HL-60 (cell line): ENCODE results near the gene KCTD15.

Experiments
- DNase-seq, 2 experiments: peaks; one replicate each; pipeline ENCODE4 v3.0.0-alpha.2; 2010 to 2020; ENCODE audit warnings: low read depth in 1 of 2, low spot score in 1 of 2
- H3K27ac ChIP-seq: fragments of 250-450 bp; sonication (Bioruptor Pico); replicated peaks from 2 replicates; pipeline ENCODE4 v1.5.1; 2020; ENCODE audit warnings: mild to moderate bottlenecking, moderate library complexity
- H3K27me3 ChIP-seq: fragments of 250-450 bp; sonication (Bioruptor Pico); 2 replicates; pipeline ENCODE4 v1.5.1; 2021; ENCODE audit warnings: mild to moderate bottlenecking, moderate library complexity; ENCODE audit not compliant: insufficient read depth, poor library complexity, severe bottlenecking
- H3K4me3 ChIP-seq: replicated peaks from 2 replicates; pipeline ENCODE4 v1.5.1; 2011; ENCODE audit warnings: mild to moderate bottlenecking, control low read depth, low read length; ENCODE audit not compliant: insufficient read depth
- GABPA ChIP-seq: IDR thresholded peaks from 2 replicates; pipeline ENCODE4 v1.6.1; 2012; ENCODE audit warnings: low read depth
- POLR2AphosphoS5 ChIP-seq: IDR thresholded peaks from 2 replicates; pipeline ENCODE4 v1.6.1; 2012; ENCODE audit warnings: low read depth
- REST ChIP-seq: IDR thresholded peaks from 2 replicates; pipeline ENCODE4 v1.6.1; 2012; ENCODE audit warnings: low read depth; ENCODE audit not compliant: insufficient replicate concordance
- SPI1 ChIP-seq: IDR thresholded peaks from 2 replicates; pipeline ENCODE4 v1.6.1; 2012; ENCODE audit warnings: low read depth, mild to moderate bottlenecking, borderline replicate concordance
- TF ChIP-seq, protein P1 (sequence below): IDR thresholded peaks from one replicate; pipeline ENCODE4 v1.5.1; 2011; ENCODE audit warnings: low read length, control low read depth, inconsistent platforms; ENCODE audit not compliant: insufficient read depth

KCTD15 gene

DNA sequence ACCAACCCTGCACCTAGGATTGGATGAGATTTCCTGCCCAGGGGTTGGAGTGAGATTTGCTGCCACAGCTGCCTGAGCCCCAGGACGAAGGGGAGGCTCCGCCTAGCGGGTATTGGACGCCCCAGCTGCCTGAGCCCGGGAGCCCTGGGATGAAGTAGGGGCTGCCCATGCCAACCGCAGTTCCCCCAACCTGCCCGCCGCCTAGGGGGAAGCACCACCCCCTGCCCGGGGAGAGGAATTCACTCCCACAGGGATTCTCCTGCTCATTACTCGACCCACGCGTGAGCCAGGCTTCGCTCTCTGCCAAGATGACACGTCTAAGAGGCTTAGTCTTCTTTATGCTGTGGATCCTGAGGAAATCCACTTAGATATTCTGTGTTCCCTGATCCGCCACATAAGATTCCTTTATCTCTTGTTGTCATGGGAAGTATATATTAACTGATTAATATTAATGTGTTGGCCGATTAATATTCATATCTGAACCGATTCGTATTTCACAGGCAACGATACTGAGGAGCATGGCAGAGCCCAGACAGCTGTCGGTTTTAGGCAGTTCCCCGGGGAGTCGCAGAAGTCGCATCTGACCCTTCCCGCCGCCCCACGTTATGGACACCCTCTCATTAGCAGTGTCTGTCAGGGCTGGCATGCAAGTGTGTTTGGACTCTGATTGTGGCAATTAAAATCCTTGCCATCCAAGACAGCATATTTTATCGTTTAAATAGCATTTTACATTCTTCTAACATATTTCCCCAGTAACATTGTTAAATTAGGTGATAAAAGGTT is 44.5 kb upstream of the KCTD15 start:
- Histone ChIP-seq H3K4me3 (no peak overlapping the region), H3K27ac (no peak overlapping the region), H3K27me3 (no peaks in the 10 kb centered on the region)
- no peak for DNase-seq
- no peak for TF ChIP-seq POLR2AphosphoS5
- TF ChIP-seq SPI1, result no peak
- no peak for TF ChIP-seq REST
- no peak for TF ChIP-seq GABPA
- TF ChIP-seq, protein P1, sequence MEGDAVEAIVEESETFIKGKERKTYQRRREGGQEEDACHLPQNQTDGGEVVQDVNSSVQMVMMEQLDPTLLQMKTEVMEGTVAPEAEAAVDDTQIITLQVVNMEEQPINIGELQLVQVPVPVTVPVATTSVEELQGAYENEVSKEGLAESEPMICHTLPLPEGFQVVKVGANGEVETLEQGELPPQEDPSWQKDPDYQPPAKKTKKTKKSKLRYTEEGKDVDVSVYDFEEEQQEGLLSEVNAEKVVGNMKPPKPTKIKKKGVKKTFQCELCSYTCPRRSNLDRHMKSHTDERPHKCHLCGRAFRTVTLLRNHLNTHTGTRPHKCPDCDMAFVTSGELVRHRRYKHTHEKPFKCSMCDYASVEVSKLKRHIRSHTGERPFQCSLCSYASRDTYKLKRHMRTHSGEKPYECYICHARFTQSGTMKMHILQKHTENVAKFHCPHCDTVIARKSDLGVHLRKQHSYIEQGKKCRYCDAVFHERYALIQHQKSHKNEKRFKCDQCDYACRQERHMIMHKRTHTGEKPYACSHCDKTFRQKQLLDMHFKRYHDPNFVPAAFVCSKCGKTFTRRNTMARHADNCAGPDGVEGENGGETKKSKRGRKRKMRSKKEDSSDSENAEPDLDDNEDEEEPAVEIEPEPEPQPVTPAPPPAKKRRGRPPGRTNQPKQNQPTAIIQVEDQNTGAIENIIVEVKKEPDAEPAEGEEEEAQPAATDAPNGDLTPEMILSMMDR, result no peak

GRCh38 chr19:33752945-33753344 is 43.7 kb upstream of the KCTD15 start:
- no peak for TF ChIP-seq SPI1
- TF ChIP-seq, protein P1, result no peak
- no peak for TF ChIP-seq GABPA
- no peak for TF ChIP-seq REST
- no peak for TF ChIP-seq POLR2AphosphoS5
- DNase-seq, result no peak
- no peak overlapping the region for H3K27ac ChIP-seq
- H3K4me3 ChIP-seq, result no peak overlapping the region
- H3K27me3 ChIP-seq, result no peaks in the 10 kb centered on the region

DNA sequence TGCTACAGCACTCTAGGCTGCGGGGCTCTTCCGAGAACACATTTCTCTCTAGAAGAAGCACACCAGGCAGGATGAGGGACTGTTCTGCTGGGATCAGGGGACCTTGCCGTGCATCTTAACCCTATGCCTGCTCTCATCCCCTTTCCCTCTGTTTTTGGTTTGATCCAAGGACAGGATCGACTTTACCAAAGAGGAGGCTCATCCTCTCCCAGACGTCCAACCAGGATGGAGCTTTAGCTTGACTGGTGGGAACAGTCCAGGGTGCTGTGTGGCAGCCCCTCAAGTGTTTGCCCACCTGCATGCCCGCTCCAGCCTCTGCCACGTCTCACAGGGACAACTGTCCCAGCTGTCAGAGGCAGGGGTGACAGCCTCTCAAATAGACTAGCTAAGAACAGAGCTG is 42.3 kb upstream of the KCTD15 start:
- TF ChIP-seq SPI1, result no peak
- no peak for TF ChIP-seq POLR2AphosphoS5
- TF ChIP-seq, protein P1, result no peak
- no peak for TF ChIP-seq REST
- Histone ChIP-seq H3K27me3 (no peaks in the 10 kb centered on the region), H3K4me3 (no peak overlapping the region), H3K27ac (no peak overlapping the region)
- no peak for DNase-seq
